Left hindlimb (tissue), 1 donor: ENCODE measurements around the gene TM9SF2.

Experiments used
- DNase-seq: peaks from one replicate; pipeline ENCODE4 v3.0.0-alpha.2; 2018

TM9SF2 gene

DNA sequence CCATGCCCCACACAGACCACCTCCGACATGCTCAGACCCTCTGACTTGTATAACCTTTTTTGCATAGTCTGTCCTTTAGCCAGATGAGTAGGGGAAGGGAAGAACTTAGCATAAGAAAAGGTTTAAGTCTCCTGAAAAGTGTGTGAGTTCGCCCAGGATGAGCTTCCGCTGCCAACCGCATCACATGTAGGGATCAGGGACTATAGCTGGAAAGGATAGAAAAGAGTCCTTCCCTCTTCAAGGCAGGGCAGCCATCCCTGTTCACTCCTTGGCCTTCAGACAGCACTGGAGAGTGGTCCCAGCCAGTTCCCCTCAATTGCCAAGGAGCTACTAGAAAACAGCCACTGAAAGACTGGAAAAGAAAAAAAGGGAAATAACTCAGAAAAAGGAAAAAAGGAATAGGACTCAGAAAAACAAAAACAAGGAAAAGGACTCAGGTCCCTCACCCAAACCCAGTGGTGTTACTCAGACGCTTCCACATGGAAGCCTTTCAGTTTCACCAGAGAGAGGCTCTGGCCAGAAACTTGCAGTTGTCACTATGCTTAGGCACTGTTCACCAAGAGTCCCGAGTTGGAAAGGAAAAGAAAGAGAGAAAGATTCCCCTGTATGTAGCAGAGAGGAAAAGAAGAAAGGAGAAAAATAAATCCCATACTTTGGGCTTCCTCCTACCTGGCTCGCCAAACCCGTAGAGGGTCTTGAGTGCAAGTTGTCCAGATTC, 5.6 kb upstream of the TM9SF2 start:
- no peak for DNase-seq

DNA sequence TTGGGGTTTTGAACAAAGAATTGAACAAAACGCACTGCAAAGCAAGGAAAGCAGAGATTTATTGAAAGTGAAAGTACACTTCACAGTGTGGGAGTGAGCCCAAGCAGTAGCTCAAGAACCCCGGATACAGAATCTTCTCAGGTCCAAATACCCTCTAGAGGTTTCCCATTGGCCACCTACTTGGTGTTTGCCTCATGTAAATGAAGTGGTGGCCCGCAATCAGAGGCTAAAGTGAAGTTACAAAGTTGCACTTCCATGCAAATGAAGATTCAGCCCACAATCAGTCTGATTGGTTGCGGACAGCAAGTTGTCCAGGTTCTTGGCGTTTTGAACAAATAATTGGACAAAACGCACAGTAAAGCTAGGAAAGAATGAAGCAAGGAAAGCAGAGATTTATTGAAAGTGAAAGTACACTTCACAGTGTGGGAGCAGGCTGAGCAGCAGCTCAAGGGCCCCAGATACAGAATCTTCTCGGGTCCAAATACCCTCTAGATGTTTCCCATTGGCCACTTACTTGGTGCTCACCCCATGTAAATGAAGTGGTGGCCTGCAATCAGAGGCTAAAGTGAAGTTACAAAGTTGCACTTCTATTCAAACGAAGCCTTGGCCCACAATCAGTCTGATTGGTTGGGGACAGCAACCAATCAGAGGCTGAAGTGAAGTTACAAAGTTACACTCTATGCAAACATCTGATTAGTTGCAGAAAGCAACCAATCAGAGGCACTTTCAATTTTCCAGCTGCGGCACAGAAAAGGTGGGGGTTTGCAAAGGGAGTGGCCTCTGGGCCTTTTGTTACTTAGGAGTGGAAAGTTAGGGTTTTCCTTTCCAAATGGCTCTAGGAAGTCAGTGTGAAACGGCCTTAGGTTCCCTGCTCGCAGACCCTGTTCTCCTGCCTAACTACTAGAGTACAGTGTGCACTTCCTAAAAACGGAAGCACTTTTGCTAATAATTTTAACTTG, 4.8 kb upstream of the TM9SF2 start:
- peak; percentile 45 for DNase-seq

DNA sequence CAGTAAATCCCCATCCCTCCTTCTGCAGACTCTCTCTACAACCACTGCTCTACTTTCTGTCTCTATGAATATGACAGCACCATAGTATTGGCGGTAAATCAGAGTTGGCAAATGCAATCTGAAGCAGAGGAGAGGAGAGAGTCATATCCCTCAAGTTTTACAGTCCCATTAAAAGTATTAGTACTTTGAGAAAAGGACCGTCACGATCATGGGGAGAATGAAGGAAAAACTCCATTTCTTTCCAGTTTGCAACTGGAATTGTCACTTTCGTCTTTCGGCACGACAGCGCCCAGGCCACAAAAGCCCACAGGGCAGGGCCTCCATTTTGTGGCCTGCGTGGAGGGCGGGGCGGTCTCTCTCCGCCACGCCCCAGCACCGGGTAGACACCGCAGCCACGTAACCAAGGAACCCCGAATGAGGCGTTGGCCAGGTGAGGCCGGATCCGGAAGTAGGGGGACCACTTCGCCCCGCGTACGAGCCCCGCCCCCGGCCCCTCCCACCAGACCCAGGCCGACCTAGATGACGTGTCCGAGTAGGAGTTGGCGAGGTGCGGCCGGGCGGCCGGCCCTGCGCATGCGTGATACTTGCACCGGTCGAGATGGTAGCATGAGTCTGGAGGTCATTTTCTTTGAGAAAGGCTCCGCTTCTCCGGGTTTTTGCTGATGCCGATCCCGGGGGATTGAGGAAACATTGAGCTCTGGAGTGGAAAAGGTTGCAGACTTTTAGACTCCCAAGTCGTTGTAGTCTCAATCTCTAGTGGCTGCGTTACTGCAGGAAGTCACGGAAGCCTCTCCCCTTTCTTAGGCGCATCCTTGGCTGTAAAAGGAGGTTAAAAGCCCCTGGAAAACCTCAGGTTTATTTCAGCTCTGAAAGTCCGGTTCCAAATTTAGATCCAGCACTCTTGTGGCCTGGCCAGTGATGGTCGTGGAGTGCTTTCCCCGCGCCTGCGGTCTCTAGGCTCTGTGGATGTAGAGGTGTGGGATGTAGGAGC, 2.8 kb upstream of the TM9SF2 start:
- DNase-seq, result peak; percentile 99

DNA sequence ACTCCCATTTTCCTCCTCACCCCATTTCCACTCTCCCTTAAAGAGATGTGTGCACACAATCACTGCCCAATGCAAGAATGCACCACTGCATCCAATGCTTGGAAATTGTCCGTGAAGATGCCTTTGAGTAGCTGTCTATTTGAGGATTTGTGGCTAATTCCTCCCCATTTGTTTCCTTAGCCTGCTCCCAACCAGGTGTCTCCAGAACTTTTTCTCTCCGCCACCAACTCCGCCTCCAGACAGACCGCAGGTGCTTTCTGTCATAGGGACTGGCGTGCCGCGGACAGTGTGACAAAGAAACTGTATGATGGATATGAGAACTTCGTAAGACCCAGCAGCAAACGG, 461 bp upstream of the TM9SF2 start:
- DNase-seq, result no peak

DNA sequence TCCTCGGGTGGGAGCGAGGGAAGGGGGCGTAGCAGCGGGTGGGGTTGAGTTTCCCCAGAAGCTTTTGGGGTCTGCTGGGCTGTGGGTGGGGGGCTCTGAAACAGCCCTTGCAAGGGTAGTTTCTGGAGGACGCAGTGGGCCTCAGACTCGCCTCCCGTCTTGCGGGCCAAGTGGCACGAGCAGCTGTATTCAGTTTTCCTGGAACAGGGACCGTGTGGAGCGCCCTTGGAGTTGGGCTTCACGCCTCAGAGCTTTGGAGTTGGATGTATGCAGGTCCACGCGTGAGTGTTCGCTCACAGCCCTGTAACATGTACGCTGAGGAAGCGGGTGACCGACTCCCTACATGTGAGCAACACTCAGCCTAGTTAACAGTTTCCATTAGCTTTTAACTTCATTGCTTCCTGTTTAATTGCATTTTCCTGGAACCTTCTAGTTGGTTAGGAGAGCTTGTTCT, 603 bp downstream of the TM9SF2 start:
- DNase-seq, result peak; percentile 37

DNA sequence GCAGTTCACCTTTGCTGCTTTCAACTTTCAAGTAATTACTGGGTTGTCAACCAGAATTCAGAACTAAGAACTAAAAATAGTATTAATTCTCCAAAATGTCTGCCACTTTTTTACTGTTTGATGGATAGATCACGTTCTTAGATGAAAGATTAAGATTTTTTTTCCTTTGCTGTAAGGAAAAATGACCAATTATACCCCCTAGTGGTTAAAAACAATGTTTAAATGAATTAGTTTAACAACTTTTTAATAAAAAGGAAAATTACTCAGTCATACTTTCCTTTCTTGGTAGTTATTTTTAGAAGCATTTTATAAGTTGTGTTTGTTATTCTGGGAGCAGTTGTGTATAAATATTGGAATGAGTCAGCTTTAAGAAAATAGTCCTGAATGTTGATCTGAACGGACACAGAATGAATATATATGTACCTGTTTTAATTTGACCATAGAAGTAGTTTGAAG, 4.6 kb downstream of the TM9SF2 start:
- DNase-seq, result no peak

DNA sequence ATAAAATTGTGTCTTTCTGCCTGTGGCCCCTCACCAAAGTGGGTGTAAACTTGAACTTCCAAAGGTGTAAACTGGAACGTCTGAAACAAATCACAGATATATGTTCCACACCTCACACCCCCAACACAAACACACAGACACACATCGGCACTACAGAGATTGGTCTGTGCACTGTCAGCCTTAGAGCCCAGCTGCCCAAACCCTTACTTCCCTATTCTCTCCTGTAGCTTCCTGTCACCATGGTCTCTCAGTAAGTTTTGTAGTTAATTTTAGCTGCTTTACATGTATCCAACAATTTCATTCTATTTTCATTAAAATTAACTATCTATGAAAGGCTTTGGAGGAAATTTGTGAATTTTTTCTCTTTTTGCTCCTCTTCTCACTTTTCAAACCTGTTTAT, 5.4 kb downstream of the TM9SF2 start:
- no peak for DNase-seq

DNA sequence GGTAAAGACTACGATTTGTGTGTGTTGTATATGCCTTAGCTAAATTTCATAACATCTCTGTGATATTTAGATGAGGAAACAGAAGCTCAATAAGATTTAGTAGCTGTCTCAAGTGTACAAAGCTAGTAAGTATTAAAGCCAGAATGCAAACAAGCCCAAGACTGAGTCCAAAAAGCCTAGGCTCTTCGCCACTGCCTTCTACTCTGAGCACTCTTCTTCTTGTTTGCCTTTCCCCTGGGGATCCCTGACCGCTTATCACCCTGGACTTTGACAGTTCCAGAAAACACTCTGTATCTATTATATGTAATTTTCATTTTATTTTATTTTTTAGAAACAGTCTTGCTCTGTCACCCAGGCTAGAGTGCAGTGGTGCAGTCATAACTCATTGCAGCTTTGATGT, 5.8 kb downstream of the TM9SF2 start:
- DNase-seq, result no peak

DNA sequence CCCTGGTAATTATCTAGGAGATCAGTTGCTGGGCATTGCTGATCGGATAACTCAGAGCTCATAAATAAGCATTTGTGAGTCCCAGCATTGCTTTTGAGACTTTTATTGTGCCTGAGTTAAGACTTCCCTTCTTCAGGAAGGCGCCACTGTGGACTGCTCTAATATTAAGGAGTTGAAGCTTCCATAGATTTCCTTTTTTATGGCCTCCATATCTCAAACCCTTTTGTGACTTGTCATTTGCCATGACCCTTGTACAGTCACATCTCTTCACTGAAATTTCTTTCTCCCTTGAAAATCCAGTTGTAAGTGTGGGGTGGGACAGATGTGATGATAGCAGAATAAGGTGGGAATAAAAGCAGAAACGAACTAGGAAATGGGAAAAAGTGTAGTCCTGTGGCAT, 6.3 kb downstream of the TM9SF2 start:
- no peak for DNase-seq

DNA sequence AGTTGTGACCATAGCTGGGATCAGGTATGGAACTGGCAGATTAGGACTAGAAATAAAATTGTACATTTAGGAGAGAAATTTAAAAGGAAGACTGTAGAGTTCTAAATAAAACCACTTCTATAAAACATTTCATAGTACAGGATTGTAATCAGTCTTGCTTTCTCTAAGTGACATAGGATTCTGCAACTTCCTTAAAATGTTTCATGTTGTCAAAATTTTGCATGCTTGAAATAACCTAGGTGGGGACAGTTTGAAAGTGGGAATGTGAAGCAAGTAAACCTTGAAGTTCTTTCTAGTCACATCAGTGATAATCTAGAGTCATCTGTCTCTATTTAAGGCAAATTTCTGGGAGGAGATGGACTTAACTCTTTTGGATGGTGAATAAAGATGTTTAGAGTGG, 6.7 kb downstream of the TM9SF2 start:
- no peak for DNase-seq

DNA sequence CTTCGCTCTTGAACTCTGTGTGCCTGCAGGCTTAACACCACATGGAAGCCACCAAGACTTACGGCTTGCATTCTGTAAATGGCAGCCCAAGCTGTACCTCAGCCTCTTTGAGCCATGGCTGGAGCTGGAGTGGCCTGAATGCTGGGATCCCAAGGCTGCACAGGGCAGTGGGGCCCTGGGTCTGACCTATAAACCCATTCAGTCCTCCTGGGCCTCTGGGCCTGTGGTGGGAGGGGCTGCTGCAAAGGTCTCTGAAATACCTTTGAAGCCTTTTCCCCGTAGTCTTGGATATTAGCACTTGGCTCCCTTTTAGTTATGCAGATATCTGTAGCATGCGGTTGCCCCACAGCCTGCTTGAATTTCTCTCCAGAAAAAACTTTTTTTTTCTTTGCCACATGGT, 8.2 kb downstream of the TM9SF2 start:
- no peak for DNase-seq

DNA sequence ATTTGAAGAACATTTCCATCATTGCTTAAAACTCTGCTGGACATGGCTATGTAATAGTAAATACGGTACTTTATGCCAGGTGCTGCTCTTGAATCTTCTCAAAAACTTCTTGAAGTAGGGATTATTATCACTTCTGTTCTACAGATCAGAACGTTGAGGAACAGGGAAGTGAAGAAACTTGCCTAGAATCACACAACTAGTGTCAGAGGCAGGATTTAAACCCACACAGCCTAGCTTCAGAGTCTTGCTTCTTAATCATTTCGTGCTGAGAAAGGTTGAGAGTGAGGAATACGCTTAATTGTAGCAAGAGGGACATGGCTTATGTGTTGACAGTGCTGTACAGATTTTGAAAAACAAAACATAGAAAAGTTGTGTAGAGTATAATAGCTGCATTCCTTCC, 13.5 kb downstream of the TM9SF2 start:
- DNase-seq, result no peak

DNA sequence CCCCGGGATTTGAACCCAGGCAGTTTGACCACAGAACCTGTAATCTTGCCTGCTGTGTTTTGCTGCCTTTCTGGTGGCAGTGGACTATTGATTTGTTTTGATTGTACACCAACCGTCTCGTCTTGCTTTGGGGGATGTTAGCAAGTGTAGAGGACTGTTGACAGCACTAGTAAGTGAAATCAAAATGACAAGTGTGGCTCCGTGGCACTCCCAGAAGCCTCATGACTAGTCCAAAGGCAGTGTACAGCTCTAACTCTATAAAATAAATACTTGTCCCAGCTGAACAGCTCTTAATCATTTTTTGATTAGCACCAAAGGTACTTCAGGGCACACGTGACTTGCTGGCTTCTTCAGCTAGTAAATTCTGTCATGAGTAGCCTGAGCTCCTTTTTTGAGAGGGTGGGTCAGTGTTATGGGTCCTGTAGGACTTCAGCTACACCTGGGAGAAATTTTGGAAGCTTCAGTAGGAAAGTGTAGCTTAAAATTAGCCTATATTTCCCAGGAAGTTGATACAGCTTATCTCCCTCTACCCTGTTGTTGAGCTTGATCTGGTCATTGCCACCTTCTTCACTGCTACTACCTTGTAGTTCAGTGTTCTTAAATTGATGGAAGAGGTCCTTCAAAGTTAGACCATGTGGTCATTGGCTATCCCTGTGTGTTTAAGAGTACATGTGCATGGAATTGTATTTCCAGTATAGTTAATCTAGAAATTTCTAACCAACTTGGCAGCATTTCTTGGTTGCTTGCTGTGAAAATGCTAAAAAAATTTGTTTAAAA, 15.1 kb downstream of the TM9SF2 start:
- no peak for DNase-seq

DNA sequence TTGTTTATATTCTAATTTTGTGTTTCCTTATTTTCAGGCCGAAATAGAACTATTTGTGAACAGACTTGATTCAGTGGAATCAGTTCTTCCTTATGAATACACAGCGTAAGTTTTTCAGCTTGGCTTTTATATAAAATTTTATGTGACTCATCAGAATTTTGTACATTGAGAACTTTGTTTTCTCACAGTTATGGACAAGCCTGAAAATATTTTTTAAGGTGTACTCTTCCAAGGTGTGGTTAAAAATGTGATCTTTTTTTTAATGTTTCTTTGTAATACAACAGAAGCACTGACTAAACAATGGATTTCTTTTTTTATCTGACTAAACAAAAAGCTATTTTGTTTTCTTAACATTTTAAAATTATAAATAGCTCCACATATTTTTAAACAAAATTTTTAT, 16.3 kb downstream of the TM9SF2 start:
- DNase-seq, result no peak

DNA sequence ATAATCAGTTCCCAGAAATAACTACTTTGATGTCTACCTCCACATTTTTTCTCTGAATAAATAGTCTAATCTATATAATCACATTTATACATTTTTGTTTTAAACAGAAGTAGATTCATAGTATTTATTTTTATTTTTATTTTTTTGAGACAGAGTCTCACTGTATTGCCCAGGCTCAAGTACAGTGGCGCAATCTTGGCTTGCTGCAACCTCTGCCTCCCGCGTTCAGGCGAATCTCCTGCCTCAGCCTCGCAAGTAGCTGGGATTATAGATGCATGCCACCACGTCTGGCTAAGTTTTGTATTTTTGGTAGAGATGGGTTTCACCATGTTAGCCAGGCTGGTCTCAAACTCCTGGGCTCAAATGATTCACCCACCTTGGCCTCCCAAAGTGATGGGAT, 16.7 kb downstream of the TM9SF2 start:
- no peak for DNase-seq

DNA sequence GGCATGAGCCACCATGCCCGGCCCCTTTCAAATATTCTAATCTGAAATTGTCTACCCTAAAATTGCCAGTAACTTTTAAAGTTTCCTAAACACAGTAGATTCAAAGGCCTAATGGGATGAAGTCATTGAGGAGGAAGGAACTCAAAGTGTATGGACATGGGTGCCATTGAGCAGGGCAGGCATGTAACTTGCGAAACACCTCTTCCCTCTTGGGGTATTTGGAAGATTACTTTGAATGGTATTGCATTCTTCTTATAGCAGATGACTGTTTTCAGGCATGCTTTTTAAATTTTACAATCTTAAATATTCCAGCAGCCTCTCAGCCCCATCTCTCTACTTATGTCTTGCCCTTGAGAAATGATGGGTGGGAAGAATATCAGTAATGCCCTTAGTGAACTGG, 21.0 kb downstream of the TM9SF2 start:
- no peak for DNase-seq

DNA sequence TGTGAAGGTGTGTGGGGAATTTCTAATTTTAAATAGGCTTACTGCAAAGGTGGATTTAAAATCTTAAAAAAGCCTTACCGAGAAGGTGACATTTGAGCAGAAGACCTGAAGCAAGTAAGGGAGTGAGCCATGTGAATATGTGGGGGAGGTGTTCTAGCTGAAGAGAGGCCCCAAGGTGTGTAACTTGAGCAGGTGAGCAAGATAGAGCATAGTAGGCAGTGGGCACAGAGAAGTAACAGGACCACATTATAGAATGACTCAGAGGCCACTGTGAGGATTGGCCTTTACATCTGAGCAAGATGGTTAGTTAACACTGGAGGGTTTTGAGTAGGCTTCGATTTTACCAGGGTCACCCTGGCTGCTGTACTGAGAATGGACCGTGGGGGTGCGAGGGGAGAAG, 22.6 kb downstream of the TM9SF2 start:
- no peak for DNase-seq

DNA sequence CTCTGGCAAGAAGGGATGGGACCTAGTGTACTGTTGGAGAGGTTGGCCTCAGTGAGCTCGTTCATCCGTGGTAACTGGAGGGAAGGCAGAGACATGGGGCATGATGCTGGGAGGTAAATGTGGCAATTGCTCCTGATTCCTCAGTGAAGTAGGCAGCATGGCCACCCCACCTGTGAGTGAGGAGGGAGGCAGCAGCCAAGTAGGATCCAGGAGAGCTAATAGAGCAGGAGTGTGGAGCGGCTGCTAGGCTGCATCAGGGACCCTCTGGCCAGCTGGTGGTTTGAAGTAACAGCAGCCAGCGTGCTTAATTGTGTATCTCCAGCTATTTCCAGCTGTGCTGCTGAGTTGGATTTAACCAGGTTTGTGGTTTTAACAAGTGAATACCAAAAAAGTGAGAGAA, 24.7 kb downstream of the TM9SF2 start:
- no peak for DNase-seq

DNA sequence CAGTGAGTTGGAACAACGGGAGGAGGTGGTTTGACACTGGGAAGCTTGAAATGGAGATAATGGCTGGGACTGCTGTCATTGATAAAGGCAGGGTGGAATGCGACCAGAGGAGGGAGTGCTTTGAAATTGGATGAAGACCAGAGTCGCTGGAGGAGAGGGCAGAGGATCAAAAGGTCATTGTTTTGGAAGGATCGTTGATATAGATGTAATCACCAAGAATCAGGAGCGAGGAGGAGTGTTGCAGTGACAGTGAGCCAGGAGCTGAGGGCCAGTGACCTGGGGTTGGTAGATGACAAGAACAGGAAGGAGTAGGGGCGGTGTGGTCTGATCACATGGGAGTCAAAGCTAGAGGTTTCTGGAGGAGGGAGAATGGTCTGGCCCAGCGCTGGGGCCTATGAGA, 25.3 kb downstream of the TM9SF2 start:
- no peak for DNase-seq

DNA sequence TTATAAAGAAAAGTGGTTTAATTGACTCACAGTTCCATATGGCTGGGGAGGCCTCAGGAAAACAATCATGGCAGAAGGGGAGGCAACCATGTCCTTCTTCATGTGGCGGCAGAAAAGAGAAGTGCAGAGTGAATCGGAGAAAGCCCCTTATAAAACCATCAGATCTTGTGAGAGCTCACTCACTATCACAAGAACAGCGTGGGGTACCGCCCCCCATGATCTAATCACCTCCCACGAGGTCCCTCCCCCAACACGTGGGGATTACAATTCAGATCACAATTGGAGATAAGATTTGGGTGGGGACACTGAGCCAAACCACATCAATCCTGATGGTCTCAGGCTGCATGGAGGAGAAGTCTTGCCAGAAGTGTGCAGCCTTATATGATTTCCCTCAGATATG, 26.0 kb downstream of the TM9SF2 start:
- DNase-seq, result no peak

DNA sequence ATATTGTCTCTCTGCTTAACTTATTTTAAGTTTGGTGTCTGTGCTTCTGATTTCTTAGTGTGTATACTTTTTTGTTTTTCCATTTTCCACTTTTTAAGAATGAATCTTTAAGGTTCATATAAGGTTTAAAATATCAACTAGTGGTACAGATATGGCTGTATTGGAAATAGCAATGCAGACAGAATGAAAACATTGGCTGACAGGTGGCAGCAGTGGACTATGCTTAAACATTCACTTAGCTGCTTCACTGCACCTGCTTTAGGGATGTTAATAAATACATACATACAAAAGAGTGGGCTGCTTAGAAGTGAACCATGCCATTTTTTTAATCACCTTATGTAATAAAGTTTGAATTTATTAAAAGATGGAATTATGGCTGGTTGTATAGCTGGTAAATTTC, 27.3 kb downstream of the TM9SF2 start:
- DNase-seq, result no peak

DNA sequence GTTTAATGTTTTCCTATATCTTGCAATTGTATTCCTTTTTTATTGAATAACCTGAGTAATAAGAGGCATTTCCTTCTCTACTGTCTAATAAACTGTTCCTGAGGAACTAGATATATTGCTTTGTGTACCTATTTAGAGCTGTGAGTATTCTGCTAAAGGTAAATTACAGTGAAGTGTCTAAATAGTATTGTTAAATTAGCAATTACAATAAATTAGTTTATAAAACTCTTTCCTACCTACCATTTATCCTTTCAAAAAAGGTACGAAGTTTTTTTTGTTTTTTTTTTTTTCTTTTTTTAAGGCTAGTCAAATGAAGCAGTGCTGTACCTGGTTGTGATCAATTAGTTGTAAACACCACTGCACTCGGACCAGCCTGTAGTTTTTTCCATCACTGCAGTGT, 34.8 kb downstream of the TM9SF2 start:
- DNase-seq, result no peak
